Umbilical cord (tissue), 2 donors: Measurements from ENCODE around the gene NCOR2. TPM values are rescaled to one million over a fixed set of nuclear protein-coding genes. Genes with fewer than 3 reads are reported as not detected.

Experiments used
- DNase-seq: peaks from one replicate; pipeline ENCODE4 v3.0.0-alpha.2; 2015; ENCODE audit warnings: low spot score
- total RNA-seq: library from RNA; depleted of rRNA; stranded (reverse); fragments of >200 nt; gene quantifications from one replicate; pipeline ENCODE4 v1.2.3, GENCODE V29; 2014; ENCODE audit warnings: low replicate concordance; ENCODE audit not compliant: insufficient read depth

Gene NCOR2
- total RNA-seq = 129 TPM

- no peak for DNase-seq
Measured at GRCh38 chr12:124566997-124567672, at the start of gene NCOR2. Gene NCOR2 (minus strand): TSS chr12:124567612. CDS start chr12:124495251, 72,361 bp downstream.

GRCh38 chr12:124616394-124617221, 49.2 kb upstream of the NCOR2 start:
- no peak for DNase-seq

GRCh38 chr12:124614512-124615292, 47.3 kb upstream of the NCOR2 start:
- DNase-seq = no peak

GRCh38 chr12:124613151-124613585, 45.8 kb upstream of the NCOR2 start:
- peak; percentile 86 for DNase-seq

GRCh38 chr12:124612410-124612680, 44.9 kb upstream of the NCOR2 start:
- no peak for DNase-seq

GRCh38 chr12:124611559-124612409, 44.4 kb upstream of the NCOR2 start:
- DNase-seq = no peak

GRCh38 chr12:124610629-124611558, 43.5 kb upstream of the NCOR2 start:
- no peak for DNase-seq

- DNase-seq = no peak
Measured at GRCh38 chr12:124610021-124610612, 42.7 kb upstream of the NCOR2 start.

GRCh38 chr12:124609041-124609989, 41.9 kb upstream of the NCOR2 start:
- DNase-seq = peak; percentile 69

- no peak for DNase-seq
Measured at GRCh38 chr12:124608450-124608870, 41.0 kb upstream of the NCOR2 start.

GRCh38 chr12:124607681-124608425, 40.4 kb upstream of the NCOR2 start:
- DNase-seq = no peak

GRCh38 chr12:124605883-124606774, 38.7 kb upstream of the NCOR2 start:
- DNase-seq = no peak

GRCh38 chr12:124605150-124605882, 37.9 kb upstream of the NCOR2 start:
- no peak for DNase-seq

GRCh38 chr12:124604264-124604680, 36.9 kb upstream of the NCOR2 start:
- DNase-seq = peak; percentile 38

GRCh38 chr12:124603831-124604251, 36.4 kb upstream of the NCOR2 start:
- DNase-seq = peak; percentile 58

- DNase-seq = peak; percentile 48
Measured at GRCh38 chr12:124603100-124603541, 35.7 kb upstream of the NCOR2 start.
